ENCODE results near the gene C1orf122.

GRCh38 chr1:37840711-37841110, 33.1 kb downstream of the C1orf122 start:
- TF ChIP-seq CTCF (conservative IDR thresholded peaks at IDR 0.05; ENCODE audit: low read depth, low read length) (no peak), RAD21 (IDR thresholded peaks at IDR 0.05; ENCODE audit: low read length) (no peak), POLR2A (IDR thresholded peaks at IDR 0.05; ENCODE audit: low read depth, low read length) (no peak), SMC3 (IDR thresholded peaks at IDR 0.05; ENCODE audit: low read depth, low read length) (no peak), MXI1 (IDR thresholded peaks at IDR 0.05; ENCODE audit: borderline replicate concordance, low read depth, low read length) (no peak), MAZ (IDR thresholded peaks at IDR 0.05; ENCODE audit: borderline replicate concordance, low read depth, low read length) (no peak), BHLHE40 (IDR thresholded peaks at IDR 0.05; ENCODE audit: low read depth, low read length) (no peak), MAFK (IDR thresholded peaks at IDR 0.05; ENCODE audit: low read depth, low read length) (no peak), RFX5 (IDR thresholded peaks at IDR 0.05; ENCODE audit: low read depth, low read length) (no peak), CEBPB (IDR thresholded peaks at IDR 0.05; ENCODE audit: low read depth, low read length) (no peak), FOS (IDR thresholded peaks at IDR 0.05; ENCODE audit: low read depth, low read length) (no peak), CHD1 (IDR thresholded peaks at IDR 0.05; ENCODE audit: low read depth, low read length) (no peak)
